Measurements from ENCODE around the gene MED16.

GRCh38 chr19:873561-874041 is 19.4 kb downstream of the MED16 start:
- TF ChIP-seq CTCF (IDR thresholded peaks at IDR 0.05 in 8 of 11, conservative IDR thresholded peaks at IDR 0.05 in 3 of 11) (no peak), POLR2AphosphoS5 (IDR thresholded peaks at IDR 0.05) (no peak), POLR2A (IDR thresholded peaks at IDR 0.05) (no peak)
